Measurements from ENCODE around the gene CHMP1A.
"Not testable (repeated sequence)": the region's sequence is repeated elsewhere in the genome, so short reads cannot be mapped to it uniquely, and the experiment has no call there.

The CHMP1A gene

GRCh38 chr16:89655062-89655643 is 2.4 kb downstream of the CHMP1A start:
- H3K9me3 Mint-ChIP-seq (ENCODE audit: low read depth) = no peaks in the 10 kb centered on the region
- H3K36me3 Mint-ChIP-seq = no peaks in the 10 kb centered on the region
- no peak overlapping the region for H3K27ac Mint-ChIP-seq
- H3K4me3 Mint-ChIP-seq = peak overlapping the region; percentile 40
- peaks cover 27% of the 10 kb centered on the region for H3K4me1 Mint-ChIP-seq (ENCODE audit: low read depth)
- H3K27me3 Mint-ChIP-seq = no peaks in the 10 kb centered on the region

GRCh38 chr16:89653656-89654295 is 3.7 kb downstream of the CHMP1A start:
- Mint-ChIP-seq H3K36me3 (no peaks in the 10 kb centered on the region), H3K4me1 (ENCODE audit: low read depth) (peaks cover 25% of the 10 kb centered on the region), H3K27ac (no peak overlapping the region), H3K4me3 (peak overlapping the region; percentile 35), H3K9me3 (ENCODE audit: low read depth) (no peaks in the 10 kb centered on the region), H3K27me3 (no peaks in the 10 kb centered on the region)

GRCh38 chr16:89651584-89651983 is 5.9 kb downstream of the CHMP1A start:
- no peak overlapping the region for H3K27ac Mint-ChIP-seq
- no peaks in the 10 kb centered on the region for H3K9me3 Mint-ChIP-seq (ENCODE audit: low read depth)
- no peak overlapping the region for H3K4me3 Mint-ChIP-seq
- H3K4me1 Mint-ChIP-seq (ENCODE audit: low read depth) = peaks cover 16% of the 10 kb centered on the region
- no peaks in the 10 kb centered on the region for H3K27me3 Mint-ChIP-seq
- no peaks in the 10 kb centered on the region for H3K36me3 Mint-ChIP-seq

GRCh38 chr16:89646906-89647305 is 10.6 kb downstream of the CHMP1A start:
- Mint-ChIP-seq H3K27me3 (no peaks in the 10 kb centered on the region), H3K4me1 (ENCODE audit: low read depth) (no peaks in the 10 kb centered on the region), H3K36me3 (no peaks in the 10 kb centered on the region), H3K4me3 (no peak overlapping the region), H3K9me3 (ENCODE audit: low read depth) (no peaks in the 10 kb centered on the region), H3K27ac (no peak overlapping the region)

GRCh38 chr16:89646270-89646669 is 11.2 kb downstream of the CHMP1A start:
- Mint-ChIP-seq H3K27ac (no peak overlapping the region), H3K27me3 (no peaks in the 10 kb centered on the region), H3K9me3 (ENCODE audit: low read depth) (no peaks in the 10 kb centered on the region), H3K4me1 (ENCODE audit: low read depth) (peaks cover under 1% of the 10 kb centered on the region), H3K4me3 (no peak overlapping the region), H3K36me3 (no peaks in the 10 kb centered on the region)

- Mint-ChIP-seq H3K27ac (no peak overlapping the region), H3K9me3 (ENCODE audit: low read depth) (no peaks in the 10 kb centered on the region), H3K36me3 (no peaks in the 10 kb centered on the region), H3K4me1 (ENCODE audit: low read depth) (peaks cover 9% of the 10 kb centered on the region), H3K27me3 (no peaks in the 10 kb centered on the region), H3K4me3 (no peak overlapping the region)
Observed at GRCh38 chr16:89645122-89645521, 12.4 kb downstream of the CHMP1A start.

GRCh38 chr16:89643769-89644300 is 13.7 kb downstream of the CHMP1A start:
- peaks cover 9% of the 10 kb centered on the region for H3K4me1 Mint-ChIP-seq (ENCODE audit: low read depth)
- H3K27me3 Mint-ChIP-seq = no peaks in the 10 kb centered on the region
- H3K4me3 Mint-ChIP-seq = no peak overlapping the region
- H3K36me3 Mint-ChIP-seq = no peaks in the 10 kb centered on the region
- H3K27ac Mint-ChIP-seq = no peak overlapping the region
- H3K9me3 Mint-ChIP-seq (ENCODE audit: low read depth) = no peaks in the 10 kb centered on the region

GRCh38 chr16:89642574-89642973 is 14.9 kb downstream of the CHMP1A start:
- Mint-ChIP-seq H3K36me3 (no peaks in the 10 kb centered on the region), H3K27me3 (no peaks in the 10 kb centered on the region), H3K4me1 (ENCODE audit: low read depth) (peaks cover 9% of the 10 kb centered on the region), H3K9me3 (ENCODE audit: low read depth) (no peaks in the 10 kb centered on the region), H3K27ac (no peak overlapping the region), H3K4me3 (no peak overlapping the region)

GRCh38 chr16:89641458-89642119 is 15.9 kb downstream of the CHMP1A start:
- Mint-ChIP-seq H3K36me3 (no peaks in the 10 kb centered on the region), H3K9me3 (ENCODE audit: low read depth) (no peaks in the 10 kb centered on the region), H3K27ac (no peak overlapping the region), H3K4me1 (ENCODE audit: low read depth) (peaks cover 9% of the 10 kb centered on the region), H3K27me3 (no peaks in the 10 kb centered on the region), H3K4me3 (no peak overlapping the region)

- no peak overlapping the region for H3K4me3 Mint-ChIP-seq
- no peak overlapping the region for H3K27ac Mint-ChIP-seq
- H3K27me3 Mint-ChIP-seq = no peaks in the 10 kb centered on the region
Observed at GRCh38 chr16:89639385-89639784, 18.1 kb downstream of the CHMP1A start.

GRCh38 chr16:89638455-89638854 is 19.1 kb downstream of the CHMP1A start:
- Mint-ChIP-seq H3K9me3 (ENCODE audit: low read depth) (no peaks in the 10 kb centered on the region), H3K27me3 (no peaks in the 10 kb centered on the region), H3K4me3 (no peak overlapping the region), H3K36me3 (no peaks in the 10 kb centered on the region), H3K27ac (no peak overlapping the region), H3K4me1 (ENCODE audit: low read depth) (peaks cover 9% of the 10 kb centered on the region)

More at GRCh38 chr16:89639385-89639784, 18.1 kb downstream of the CHMP1A start:
- no peaks in the 10 kb centered on the region for H3K9me3 Mint-ChIP-seq (ENCODE audit: low read depth)
- peaks cover 9% of the 10 kb centered on the region for H3K4me1 Mint-ChIP-seq (ENCODE audit: low read depth)
- H3K36me3 Mint-ChIP-seq = no peaks in the 10 kb centered on the region

- peaks cover 9% of the 10 kb centered on the region for H3K4me1 Mint-ChIP-seq (ENCODE audit: low read depth)
- no peaks in the 10 kb centered on the region for H3K9me3 Mint-ChIP-seq (ENCODE audit: low read depth)
- H3K36me3 Mint-ChIP-seq = no peaks in the 10 kb centered on the region
Observed at GRCh38 chr16:89637379-89637778, 20.1 kb downstream of the CHMP1A start.

GRCh38 chr16:89636663-89637062 is 20.8 kb downstream of the CHMP1A start:
- no peak overlapping the region for H3K27ac Mint-ChIP-seq
- peaks cover 9% of the 10 kb centered on the region for H3K4me1 Mint-ChIP-seq (ENCODE audit: low read depth)
- H3K4me3 Mint-ChIP-seq = no peak overlapping the region
- H3K27me3 Mint-ChIP-seq = no peaks in the 10 kb centered on the region
- H3K9me3 Mint-ChIP-seq (ENCODE audit: low read depth) = no peaks in the 10 kb centered on the region
- H3K36me3 Mint-ChIP-seq = no peaks in the 10 kb centered on the region

More at GRCh38 chr16:89637379-89637778, 20.1 kb downstream of the CHMP1A start:
- Mint-ChIP-seq H3K27ac (no peak overlapping the region), H3K27me3 (no peaks in the 10 kb centered on the region), H3K4me3 (no peak overlapping the region)

- H3K36me3 Mint-ChIP-seq; H3K4me1 Mint-ChIP-seq (ENCODE audit: low read depth); H3K27ac Mint-ChIP-seq; H3K9me3 Mint-ChIP-seq (ENCODE audit: low read depth); H3K27me3 Mint-ChIP-seq; H3K4me3 Mint-ChIP-seq: not testable (repeated sequence)
Observed at GRCh38 chr16:89634463-89635385, 22.8 kb downstream of the CHMP1A start.
